GM12878 (cell line): ENCODE results near the gene DCAF4L1. TPM values are rescaled to one million over a fixed set of nuclear protein-coding genes. Genes with fewer than 3 reads are reported as not detected.

ENCODE experiments used
- ATAC-seq: fragments of 200-7000 bp; cut with Tn5 transposase; 3 replicates; pipeline ENCODE4 v1.9.1; 2020; ENCODE audit warnings: mild to moderate bottlenecking, moderate library complexity
- BruUV-seq: library from RNA; stranded (reverse); fragments of 400-500 nt; replicated peaks from 2 replicates; lab custom pipeline; 2021; lab: Mats Ljungman, UMichigan
- CTCF ChIA-PET: fragments of 300-600 bp; sonication (Branson Sonifier 250); formaldehyde crosslinking; extraction: SDS; loops from one replicate; lab custom pipeline; 2021; ENCODE audit warnings: inconsistent platforms; lab: Yijun Ruan, JAX
- POLR2A ChIA-PET: fragments of 350-600 bp; formaldehyde crosslinking; extraction: SDS; loops from one replicate; lab custom pipeline; 2021; ENCODE audit warnings: inconsistent platforms; lab: Charles Lee
- RAD21 ChIA-PET: fragments of 300-600 bp; sonication (Branson Sonifier 250); formaldehyde crosslinking; loops from one replicate; lab custom pipeline; 2023; ENCODE audit warnings: antibody characterized with exemption; ENCODE audit not compliant: unreplicated experiment; lab: Charles Lee
- SMC1A ChIA-PET: fragments of 300-600 bp; sonication (Branson Sonifier 250); formaldehyde crosslinking; loops from one replicate; lab custom pipeline; 2023; ENCODE audit not compliant: unreplicated experiment, uncharacterized antibody; lab: Charles Lee
- DNase-seq: peaks from one replicate; pipeline ENCODE4 v3.0.0-alpha.2; 2011; ENCODE audit warnings: low read depth, low spot score
- FAIRE-seq: peaks from 3 replicates; lab custom pipeline; 2011; peaks lifted over from hg19 to GRCh38; lab: Jason Lieb, UNC
- H2AFZ ChIP-seq: 2 replicates; pipeline ENCODE4 v1.6.0; 2011; ENCODE audit warnings: low read depth, low read length, control low read depth; ENCODE audit not compliant: control insufficient read depth
- H3K27ac ChIP-seq: 2 replicates; pipeline ENCODE4 v1.5.1; 2011; ENCODE audit warnings: control low read depth; ENCODE audit not compliant: control insufficient read depth, insufficient read depth
- H3K27me3 ChIP-seq, 2 experiments: replicated peaks in 1 of 2; 2 replicates each; pipeline versions ENCODE4 v1.6.0 to v1.6.1; 2011; ENCODE audit warnings: low read length in 1 of 2; ENCODE audit not compliant: control insufficient read depth in 2 of 2, insufficient read depth in 2 of 2
- H3K36me3 ChIP-seq, 2 experiments: 2 replicates each; pipeline ENCODE4 v1.5.1; 2011; ENCODE audit warnings: low read length in 1 of 2; ENCODE audit not compliant: control insufficient read depth in 2 of 2, insufficient read depth in 2 of 2
- H3K4me1 ChIP-seq: 2 replicates; pipeline ENCODE4 v1.6.1; 2011; ENCODE audit warnings: mild to moderate bottlenecking, low read length, moderate library complexity, mixed read lengths; ENCODE audit not compliant: control insufficient read depth, insufficient read depth
- H3K4me2 ChIP-seq: 2 replicates; pipeline ENCODE4 v1.6.0; 2011; ENCODE audit warnings: control low read depth; ENCODE audit not compliant: control insufficient read depth, insufficient read depth
- H3K4me3 ChIP-seq: fragments of 200-600 bp; sonication (generic); 2 replicates; pipeline ENCODE4 v1.5.1; 2016
- H3K79me2 ChIP-seq: 2 replicates; pipeline ENCODE4 v1.6.0; 2011; ENCODE audit warnings: low read length; ENCODE audit not compliant: control insufficient read depth, insufficient read depth
- H3K9ac ChIP-seq: 2 replicates; pipeline ENCODE4 v1.8.0; 2011; ENCODE audit warnings: low read length, control low read depth, mixed read lengths; ENCODE audit not compliant: control insufficient read depth, insufficient read depth
- H3K9me3 ChIP-seq: replicated peaks from 3 replicates; pipeline ENCODE4 v1.5.1; 2011; ENCODE audit warnings: mild to moderate bottlenecking, low read length; ENCODE audit not compliant: control insufficient read depth, insufficient read depth
- H4K20me1 ChIP-seq: 2 replicates; pipeline ENCODE4 v1.6.0; 2011; ENCODE audit not compliant: control insufficient read depth, insufficient read depth
- CBX3 ChIP-seq: fragments of 200-600 bp; sonication (generic); IDR thresholded peaks from 2 replicates; pipeline ENCODE4 v1.6.1; 2016; ENCODE audit warnings: low read depth, borderline replicate concordance
- CEBPB ChIP-seq, 2 experiments: fragments of 150-350 bp in 1 of 2; IDR thresholded peaks; 2 replicates each; pipeline ENCODE4 v1.6.1; 2012 to 2014; ENCODE audit warnings: low read depth in 2 of 2, low read length in 2 of 2, borderline replicate concordance in 1 of 2, inconsistent platforms in 1 of 2
- CHD4 ChIP-seq: fragments of 200-600 bp; sonication (generic); IDR thresholded peaks from 2 replicates; pipeline ENCODE4 v1.6.1; 2016; ENCODE audit warnings: mild to moderate bottlenecking
- EP300 ChIP-seq, 2 experiments: fragments of 150-350 bp in 1 of 2; IDR thresholded peaks; 2 replicates each; pipeline ENCODE4 v1.6.1; 2011 to 2012; ENCODE audit warnings: low read depth in 2 of 2, low read length in 2 of 2, borderline replicate concordance in 1 of 2, improper control_type of control experiment in 1 of 2, inconsistent platforms in 1 of 2; ENCODE audit not compliant: control insufficient read depth in 1 of 2
- FOXM1 ChIP-seq: IDR thresholded peaks from 2 replicates; pipeline ENCODE4 v1.6.1; 2012; ENCODE audit warnings: low read depth, mild to moderate bottlenecking, inconsistent platforms, low read length, moderate library complexity
- HCFC1 ChIP-seq: fragments of 150-350 bp; IDR thresholded peaks from 2 replicates; pipeline ENCODE4 v1.6.1; 2014; ENCODE audit warnings: low read length
- HDAC2 ChIP-seq: fragments of 200-600 bp; sonication (generic); IDR thresholded peaks from 2 replicates; pipeline ENCODE4 v1.6.1; 2017
- NFYB ChIP-seq: IDR thresholded peaks from 2 replicates; pipeline ENCODE4 v1.6.1; 2011; ENCODE audit warnings: low read depth, mild to moderate bottlenecking, low read length, improper control_type of control experiment, moderate library complexity; ENCODE audit not compliant: insufficient read depth
- RB1 ChIP-seq: fragments of 450-650 bp; formaldehyde crosslinking; IDR thresholded peaks from 2 replicates; pipeline ENCODE4 v1.6.1; 2017; ENCODE audit warnings: mild to moderate bottlenecking, borderline replicate concordance
- REST ChIP-seq: IDR thresholded peaks from 2 replicates; pipeline ENCODE4 v1.6.1; 2012; ENCODE audit warnings: mild to moderate bottlenecking, low read depth, low read length
- RUNX3 ChIP-seq: IDR thresholded peaks from 2 replicates; pipeline ENCODE4 v1.6.1; 2012; ENCODE audit warnings: low read length, inconsistent platforms
- SIN3A ChIP-seq: IDR thresholded peaks from 2 replicates; pipeline ENCODE4 v1.6.1; 2012; ENCODE audit warnings: low read depth, low read length, improper control_type of control experiment
- SMC3 ChIP-seq: IDR thresholded peaks from 2 replicates; pipeline ENCODE4 v1.6.1; 2011; ENCODE audit warnings: low read length, improper control_type of control experiment, borderline replicate concordance
- TBL1XR1 ChIP-seq: IDR thresholded peaks from 2 replicates; pipeline ENCODE4 v1.6.1; 2012; ENCODE audit warnings: low read depth, low read length, improper control_type of control experiment
- ZBTB40 ChIP-seq: fragments of 450-650 bp; IDR thresholded peaks from 2 replicates; pipeline ENCODE4 v1.6.1; 2016; ENCODE audit warnings: mild to moderate bottlenecking, moderate library complexity, borderline replicate concordance
- WGBS: methylation state at CpG from one replicate; pipeline ENCODE4 v1.1.6; 2016; ENCODE audit warnings: low lambda C conversion rate; ENCODE audit not compliant: insufficient replicate concordance, insufficient coverage; ENCODE audit errors: missing lambda C conversion rate; 5-methylcytosine and 5-hydroxymethylcytosine counted together
- in situ Hi-C: fragments of 300-500 bp; cut with MboI; formaldehyde crosslinking; loops from 9 replicates; pipeline ENCODE4 v1.14.3; 2018; ENCODE audit warnings: mixed read lengths
- intact Hi-C: fragments of 100-400 bp; cut with micrococcal nuclease; formaldehyde crosslinking; loops from one replicate; pipeline ENCODE4 v1.14.2; 2022; ENCODE audit not compliant: unreplicated experiment
- polyA plus RNA-seq, 11 experiments: library from polyadenylated mRNA; depleted of rRNA in 4 of 11; unstranded in 6 of 11; stranded (reverse) in 5 of 11; fragments of >200 nt; fragmentation: Nextera tagmentation in 4 of 11; fragmentation: Illumina TruSeq in 1 of 11; extraction: Ambion mirVana in 4 of 11; extraction: Trizol in 1 of 11; gene quantifications; 1 replicate in 1 of 11; 2 replicates in 10 of 11; pipeline versions ENCODE4 v1.2.1 to v1.2.3, GENCODE V29; 2011 to 2016; ENCODE audit warnings: inconsistent platforms in 2 of 11, missing spikeins in 2 of 11, low read depth in 1 of 11
- total RNA-seq, 4 experiments: library from RNA; depleted of rRNA in 3 of 4; stranded (reverse); fragments of >200 nt in 3 of 4; fragmentation: Illumina TruSeq in 1 of 4; extraction: Trizol in 1 of 4; gene quantifications; 2 replicates each; pipeline versions ENCODE4 v1.2.1 to v1.2.3, GENCODE V29; 2013 to 2021
- TF ChIP-seq, protein P1 (sequence below): fragments of 450-650 bp; conservative IDR thresholded peaks from 2 replicates; pipeline ENCODE4 v1.6.1; 2017; ENCODE audit warnings: mild to moderate bottlenecking, moderate library complexity

Gene DCAF4L1
- total and polyA plus RNA-seq, 10 of the 15 experiments (the other 5 are each of a cell fraction or from before 2014, with no cell fraction given) = 0.04 to 0.48 (median 0.18) TPM

DNA sequence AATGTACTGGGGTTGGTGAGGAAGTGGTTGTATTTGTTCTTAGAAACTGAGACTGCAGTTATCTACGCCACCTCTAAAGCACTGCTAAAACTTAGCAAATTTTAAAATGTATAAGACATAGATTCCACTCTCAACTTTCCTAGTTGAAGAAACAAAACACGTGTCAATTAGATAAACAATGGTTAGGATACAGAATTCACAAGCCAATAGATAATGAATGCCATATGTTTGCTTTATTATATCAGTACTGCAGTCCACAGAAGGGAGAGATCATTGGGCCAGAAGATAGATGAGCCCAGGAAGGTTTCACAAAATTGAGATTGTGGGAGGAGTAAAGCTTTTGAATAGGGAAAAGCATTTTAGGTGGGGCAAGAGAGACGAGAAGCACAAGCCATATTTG lies 32.0 kb upstream of the DCAF4L1 start:
- POLR2A ChIA-PET = no interaction called here
- Histone ChIP-seq H3K9ac (no peak overlapping the region), H3K36me3 (peaks cover 0 to 10% of the 10 kb centered on the region in 2 experiments; a peak in 3 of 4 replicates), H3K4me3 (no peak overlapping the region), H3K4me1 (no peaks in the 10 kb centered on the region), H3K27ac (no peak overlapping the region), H3K27me3 (no peaks in the 10 kb centered on the region), H3K4me2 (no peak overlapping the region), H3K9me3 (no peaks in the 10 kb centered on the region), H4K20me1 (no peaks in the 10 kb centered on the region; the same call in 1 of the 2 replicates), H2AFZ (no peak overlapping the region), H3K79me2 (no peaks in the 10 kb centered on the region)
- RAD21 ChIA-PET = no interaction called here
- SMC1A ChIA-PET = no interaction called here
- DNase-seq = no peak
- no peak for FAIRE-seq
- CTCF ChIA-PET = interaction anchor here (0.6 to 1.1 kb wide), 2 partner anchors 12 to 19 kb away, joined by 3 read pairs; no protein-coding TSS in a partner anchor
- 80% methylated on average over 3 of the region's 3 CpGs for WGBS
- intact Hi-C loops (no loop called here), in situ Hi-C loops (no loop called here)
- no peak for ATAC-seq
- no TSS peak for BruUV-seq
- no peak for TF ChIP-seq EP300 (IDR thresholded peaks at IDR 0.05; ENCODE audit: borderline replicate concordance in 1 of 2, control insufficient read depth in 1 of 2, low read depth in 2 of 2, low read length in 2 of 2)
- no peak for TF ChIP-seq CHD4
- no peak for TF ChIP-seq TBL1XR1
- no peak for TF ChIP-seq REST
- no peak for TF ChIP-seq FOXM1
- no peak for TF ChIP-seq ZBTB40
- no peak for TF ChIP-seq RB1
- no peak for TF ChIP-seq SMC3
- TF ChIP-seq HCFC1 = no peak
- no peak for TF ChIP-seq HDAC2
- TF ChIP-seq CBX3 = no peak
- no peak for TF ChIP-seq CEBPB (IDR thresholded peaks at IDR 0.05; ENCODE audit: borderline replicate concordance in 1 of 2, low read depth in 2 of 2, low read length in 2 of 2)
- TF ChIP-seq, protein P1, sequence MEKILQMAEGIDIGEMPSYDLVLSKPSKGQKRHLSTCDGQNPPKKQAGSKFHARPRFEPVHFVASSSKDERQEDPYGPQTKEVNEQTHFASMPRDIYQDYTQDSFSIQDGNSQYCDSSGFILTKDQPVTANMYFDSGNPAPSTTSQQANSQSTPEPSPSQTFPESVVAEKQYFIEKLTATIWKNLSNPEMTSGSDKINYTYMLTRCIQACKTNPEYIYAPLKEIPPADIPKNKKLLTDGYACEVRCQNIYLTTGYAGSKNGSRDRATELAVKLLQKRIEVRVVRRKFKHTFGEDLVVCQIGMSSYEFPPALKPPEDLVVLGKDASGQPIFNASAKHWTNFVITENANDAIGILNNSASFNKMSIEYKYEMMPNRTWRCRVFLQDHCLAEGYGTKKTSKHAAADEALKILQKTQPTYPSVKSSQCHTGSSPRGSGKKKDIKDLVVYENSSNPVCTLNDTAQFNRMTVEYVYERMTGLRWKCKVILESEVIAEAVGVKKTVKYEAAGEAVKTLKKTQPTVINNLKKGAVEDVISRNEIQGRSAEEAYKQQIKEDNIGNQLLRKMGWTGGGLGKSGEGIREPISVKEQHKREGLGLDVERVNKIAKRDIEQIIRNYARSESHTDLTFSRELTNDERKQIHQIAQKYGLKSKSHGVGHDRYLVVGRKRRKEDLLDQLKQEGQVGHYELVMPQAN = no peak
- no peak for TF ChIP-seq NFYB
- no peak for TF ChIP-seq RUNX3
- TF ChIP-seq SIN3A = no peak
